PFSK-1 (cell line): ENCODE results near the gene LGI1.

Experiments
- FOXP2 ChIP-seq: optimal IDR thresholded peaks from 2 replicates; pipeline ENCODE3; 2011; ENCODE audit warnings: borderline replicate concordance, control low read depth, inconsistent platforms; ENCODE audit not compliant: insufficient read depth; ENCODE audit errors: extremely low read length, extremely low read depth
- POLR2AphosphoS5 ChIP-seq: IDR thresholded peaks from 2 replicates; pipeline ENCODE4 v1.6.1; 2012; ENCODE audit warnings: low read depth, mild to moderate bottlenecking, control low read depth, low read length, moderate library complexity
- REST ChIP-seq, 2 experiments: IDR thresholded peaks; 2 replicates each; pipeline versions ENCODE4 v1.6.1 to v1.8.0; 2011 to 2012; ENCODE audit warnings: low read depth in 2 of 2, low read length in 2 of 2, control low read depth in 1 of 2, inconsistent platforms in 1 of 2, mild to moderate bottlenecking in 1 of 2, moderate library complexity in 1 of 2; ENCODE audit not compliant: insufficient read depth in 1 of 2
- SIN3A ChIP-seq: IDR thresholded peaks from 2 replicates; pipeline ENCODE4 v1.6.1; 2012; ENCODE audit warnings: mild to moderate bottlenecking, low read length, moderate library complexity, borderline replicate concordance; ENCODE audit not compliant: insufficient read depth
- TAF1 ChIP-seq: IDR thresholded peaks from 2 replicates; pipeline ENCODE4 v1.6.1; 2012; ENCODE audit warnings: low read length, control low read depth, borderline replicate concordance; ENCODE audit not compliant: insufficient read depth

Gene LGI1

DNA sequence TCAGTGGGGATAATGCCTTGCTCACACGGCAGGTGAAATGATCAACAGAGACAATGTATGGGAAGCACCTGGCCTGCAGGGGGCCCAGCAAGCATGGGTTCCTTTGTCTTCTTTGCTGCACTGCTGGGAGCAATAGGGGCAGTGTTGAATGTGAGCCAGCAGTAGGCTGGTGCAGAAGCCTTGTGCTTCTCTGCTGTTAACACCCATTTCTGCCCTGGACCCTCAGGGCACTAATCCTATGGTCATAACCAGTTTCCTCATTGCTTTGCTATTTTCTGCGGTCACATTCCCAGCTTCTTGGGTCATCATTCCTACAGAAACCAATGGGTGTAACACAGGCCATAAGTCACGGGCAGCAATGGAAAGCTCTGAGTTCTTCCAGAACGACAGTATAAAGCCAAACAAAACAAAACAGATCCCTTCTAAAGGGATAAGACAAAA lies 10.9 kb upstream of the LGI1 start:
- TF ChIP-seq FOXP2 (no peak), POLR2AphosphoS5 (no peak), REST (IDR thresholded peaks at IDR 0.05; ENCODE audit: insufficient read depth in 1 of 2, low read depth in 2 of 2, low read length in 2 of 2) (no peak)

DNA sequence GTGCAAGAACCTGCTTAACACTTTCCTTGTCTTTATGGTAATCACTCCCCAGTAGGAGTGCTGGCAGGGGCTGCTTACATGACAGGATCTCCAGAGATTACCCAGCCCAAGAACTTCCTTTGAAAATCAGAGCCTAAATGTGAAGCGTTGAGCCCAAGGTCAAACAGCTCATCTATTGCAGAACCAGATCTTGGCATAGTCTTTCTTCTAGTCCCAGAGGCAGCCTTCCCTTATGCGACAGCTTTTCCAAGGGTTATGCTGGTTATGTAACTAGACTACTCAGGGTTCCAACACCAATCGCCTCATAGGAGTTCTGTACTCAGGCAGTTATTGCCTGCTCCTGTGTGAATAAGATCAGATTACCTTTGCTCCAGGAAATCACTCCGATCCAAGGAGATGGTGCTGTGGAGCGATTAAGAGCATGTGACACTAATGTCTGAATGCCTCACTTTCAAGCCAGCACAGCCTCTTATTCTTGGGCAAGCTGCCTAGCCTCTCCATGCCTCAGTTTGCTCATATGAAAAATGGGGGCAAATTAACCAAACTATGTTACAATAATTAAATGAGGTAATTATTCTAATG lies 8.4 kb upstream of the LGI1 start:
- TF ChIP-seq POLR2AphosphoS5, result no peak
- TF ChIP-seq REST (IDR thresholded peaks at IDR 0.05; ENCODE audit: insufficient read depth in 1 of 2, low read depth in 2 of 2, low read length in 2 of 2), result no peak
- no peak for TF ChIP-seq SIN3A
- no peak for TF ChIP-seq TAF1
- TF ChIP-seq FOXP2, result no peak

DNA sequence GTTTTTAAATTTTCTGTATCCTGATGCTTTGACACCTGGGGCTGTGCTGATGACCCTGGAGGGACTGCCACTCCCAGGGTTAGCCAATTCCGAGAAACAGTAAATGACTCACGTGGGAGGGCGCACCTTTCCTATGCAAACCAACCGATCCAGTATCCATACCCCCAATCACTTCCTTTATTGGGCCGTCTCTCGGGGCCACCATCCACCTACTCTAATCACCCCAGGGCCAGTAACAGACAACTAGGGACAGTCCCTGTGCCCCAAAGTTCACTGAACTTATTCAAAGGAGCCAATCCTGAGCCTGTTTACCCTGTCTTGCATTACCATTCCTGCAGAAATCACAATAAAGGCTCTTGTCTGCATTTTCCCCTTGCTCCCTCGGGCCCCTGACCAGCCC lies 6.6 kb upstream of the LGI1 start:
- TF ChIP-seq SIN3A (no peak), TAF1 (no peak), POLR2AphosphoS5 (no peak), REST (IDR thresholded peaks at IDR 0.05; ENCODE audit: insufficient read depth in 1 of 2, low read depth in 2 of 2, low read length in 2 of 2) (no peak), FOXP2 (no peak)

DNA sequence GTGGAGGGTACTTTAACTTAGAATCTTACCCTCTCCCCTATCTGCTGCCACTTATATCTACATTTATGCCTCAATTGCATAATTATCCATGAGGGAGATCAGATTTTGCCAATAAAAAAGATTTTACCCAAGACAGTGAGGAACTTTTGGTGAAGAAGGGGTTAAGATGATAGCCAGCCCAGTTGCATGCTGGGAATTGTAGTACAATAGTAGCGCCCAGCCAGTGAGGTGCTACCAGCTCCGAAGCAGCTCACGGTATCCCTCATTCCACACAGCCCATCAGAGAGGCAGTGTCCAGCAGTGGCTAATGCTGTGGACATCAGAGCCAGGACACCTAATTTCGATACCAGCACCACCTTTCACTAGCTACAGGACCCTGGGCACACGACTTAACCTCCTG lies 5.9 kb upstream of the LGI1 start:
- no peak for TF ChIP-seq REST (IDR thresholded peaks at IDR 0.05; ENCODE audit: insufficient read depth in 1 of 2, low read depth in 2 of 2, low read length in 2 of 2)
- TF ChIP-seq FOXP2, result no peak
- no peak for TF ChIP-seq TAF1
- TF ChIP-seq POLR2AphosphoS5, result no peak
- no peak for TF ChIP-seq SIN3A

DNA sequence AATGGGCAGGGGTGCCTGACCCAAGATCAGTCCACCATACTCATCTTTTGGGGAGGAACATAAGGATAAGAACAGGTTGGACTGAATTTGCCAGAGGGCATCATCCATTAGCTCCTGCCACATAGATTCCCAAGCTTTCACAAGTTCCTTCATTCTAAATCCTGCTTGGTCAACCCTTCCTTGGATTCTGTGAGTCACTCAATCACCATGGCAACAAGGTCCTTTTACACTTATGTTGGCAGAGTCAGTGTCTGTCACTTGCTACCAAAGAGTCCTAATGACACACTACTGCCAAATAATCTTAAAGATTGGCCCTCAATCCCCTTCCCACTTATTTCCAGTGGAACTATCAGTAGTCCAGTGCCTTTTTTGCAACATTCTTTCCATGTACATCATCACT lies 5.0 kb upstream of the LGI1 start:
- TF ChIP-seq TAF1, result no peak
- TF ChIP-seq POLR2AphosphoS5, result no peak
- TF ChIP-seq FOXP2, result no peak
- no peak for TF ChIP-seq SIN3A
- no peak for TF ChIP-seq REST (IDR thresholded peaks at IDR 0.05; ENCODE audit: insufficient read depth in 1 of 2, low read depth in 2 of 2, low read length in 2 of 2)
